HFFc6 (cell line): ENCODE data around the gene ERCC3. TPM values are rescaled to one million over a fixed set of nuclear protein-coding genes. Genes with fewer than 3 reads are reported as not detected.

Experiments
- DNase-seq: peaks from one replicate; pipeline ENCODE4 v3.0.0-alpha.2; 2018
- H3K27ac Mint-ChIP-seq: 2 replicates; pipeline ENCODE4 v1.8.0; 2020; ENCODE audit warnings: mild to moderate bottlenecking, mixed read lengths
- H3K27me3 Mint-ChIP-seq: 2 replicates; pipeline ENCODE4 v1.8.0; 2021; ENCODE audit warnings: mild to moderate bottlenecking, moderate library complexity, mixed read lengths; ENCODE audit not compliant: insufficient read depth
- H3K36me3 Mint-ChIP-seq: 2 replicates; pipeline ENCODE4 v1.8.0; 2021; ENCODE audit warnings: low read depth, mixed read lengths
- H3K4me1 Mint-ChIP-seq: 2 replicates; pipeline ENCODE4 v1.8.0; 2020; ENCODE audit warnings: low read depth, mixed read lengths
- H3K4me3 Mint-ChIP-seq: 2 replicates; pipeline ENCODE4 v1.8.0; 2020; ENCODE audit warnings: mild to moderate bottlenecking, moderate library complexity, mixed read lengths
- H3K9me3 Mint-ChIP-seq: 2 replicates; pipeline ENCODE4 v1.8.0; 2020; ENCODE audit warnings: mild to moderate bottlenecking, mixed read lengths
- total RNA-seq, 6 experiments: library from RNA; stranded (reverse); fragmentation: NEBNext Ultra II Directional; extraction: Animal tissue kit (Norgen Biotek cat#: 25700); gene quantifications; 2 replicates in 1 of 6; 3 replicates in 5 of 6; pipeline ENCODE4 v1.2.3, GENCODE V29; 2021
- TF ChIP-seq, protein P1 (sequence below): fragments of 200-600 bp; sonication (generic); IDR thresholded peaks from 2 replicates; pipeline ENCODE4 v1.5.0; 2021; ENCODE audit warnings: antibody characterized with exemption, mild to moderate bottlenecking

The ERCC3 gene
- total RNA-seq, 6 experiments from 2014 or later: 33.0 to 38.5 (median 36.3) TPM

GRCh38 chr2:127220768-127221527 lies 73.0 kb downstream of the ERCC3 start:
- H3K27me3 Mint-ChIP-seq: peaks cover 16% of the 10 kb centered on the region
- TF ChIP-seq, protein P1, sequence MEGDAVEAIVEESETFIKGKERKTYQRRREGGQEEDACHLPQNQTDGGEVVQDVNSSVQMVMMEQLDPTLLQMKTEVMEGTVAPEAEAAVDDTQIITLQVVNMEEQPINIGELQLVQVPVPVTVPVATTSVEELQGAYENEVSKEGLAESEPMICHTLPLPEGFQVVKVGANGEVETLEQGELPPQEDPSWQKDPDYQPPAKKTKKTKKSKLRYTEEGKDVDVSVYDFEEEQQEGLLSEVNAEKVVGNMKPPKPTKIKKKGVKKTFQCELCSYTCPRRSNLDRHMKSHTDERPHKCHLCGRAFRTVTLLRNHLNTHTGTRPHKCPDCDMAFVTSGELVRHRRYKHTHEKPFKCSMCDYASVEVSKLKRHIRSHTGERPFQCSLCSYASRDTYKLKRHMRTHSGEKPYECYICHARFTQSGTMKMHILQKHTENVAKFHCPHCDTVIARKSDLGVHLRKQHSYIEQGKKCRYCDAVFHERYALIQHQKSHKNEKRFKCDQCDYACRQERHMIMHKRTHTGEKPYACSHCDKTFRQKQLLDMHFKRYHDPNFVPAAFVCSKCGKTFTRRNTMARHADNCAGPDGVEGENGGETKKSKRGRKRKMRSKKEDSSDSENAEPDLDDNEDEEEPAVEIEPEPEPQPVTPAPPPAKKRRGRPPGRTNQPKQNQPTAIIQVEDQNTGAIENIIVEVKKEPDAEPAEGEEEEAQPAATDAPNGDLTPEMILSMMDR: no peak
- DNase-seq: no peak
- peaks cover 7% of the 10 kb centered on the region; the same call in 1 of the 2 replicates for H3K9me3 Mint-ChIP-seq
- H3K27ac Mint-ChIP-seq: no peak overlapping the region
- H3K36me3 Mint-ChIP-seq: peaks cover 8% of the 10 kb centered on the region; the same call in 1 of the 2 replicates
- H3K4me3 Mint-ChIP-seq: peak overlapping the region; percentile 86
- H3K4me1 Mint-ChIP-seq: peaks cover 40% of the 10 kb centered on the region

DNA sequence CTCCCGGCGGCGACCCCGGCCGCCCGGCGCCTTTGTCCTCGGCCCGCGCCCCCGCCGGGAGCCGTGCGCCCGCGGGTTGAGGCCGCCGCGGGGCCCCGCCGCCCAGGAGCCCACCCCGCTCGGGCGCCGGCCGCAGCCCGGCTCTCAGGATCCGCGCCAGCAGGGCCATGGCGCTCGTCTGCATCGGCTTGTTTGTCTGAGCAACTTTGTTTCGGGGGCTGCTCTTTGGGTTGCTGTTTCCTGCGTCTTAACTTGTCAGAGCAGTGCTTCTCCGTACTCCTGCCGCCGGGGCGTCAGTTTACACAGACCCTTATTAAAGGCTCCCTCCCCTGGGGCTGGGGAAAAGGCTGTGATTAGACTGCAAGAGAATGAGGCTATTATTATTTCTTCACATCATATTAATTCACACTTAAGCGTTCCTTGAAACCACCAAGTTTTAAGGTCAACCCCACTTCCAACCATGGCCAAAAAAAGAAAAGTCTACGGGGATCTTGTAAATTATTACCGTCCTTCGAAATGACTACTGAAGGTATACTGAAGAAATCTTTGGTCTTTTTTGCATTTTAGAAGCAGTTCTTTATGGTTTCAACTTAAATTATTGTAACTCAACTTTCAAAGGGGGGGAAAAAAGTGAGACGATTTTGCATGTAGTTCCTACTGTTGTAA lies 73.7 kb downstream of the ERCC3 start, which contains the start of gene CYP27C1:
Gene CYP27C1 (minus strand): TSS at position 198 of the 666 bp plus-strand sequence. CDS start 29 bp downstream, at position 169.
- peaks cover 32% of the 10 kb centered on the region for H3K4me1 Mint-ChIP-seq
- H3K9me3 Mint-ChIP-seq: peaks cover 7% of the 10 kb centered on the region; the same call in 1 of the 2 replicates
- H3K4me3 Mint-ChIP-seq: peak within 1 kb of the TSS; percentile 86
- H3K27ac Mint-ChIP-seq: peak within 1 kb of the TSS; percentile 53
- TF ChIP-seq, protein P1: no peak
- peaks cover 8% of the 10 kb centered on the region; the same call in 1 of the 2 replicates for H3K36me3 Mint-ChIP-seq
- H3K27me3 Mint-ChIP-seq: peaks cover 16% of the 10 kb centered on the region
- no peak for DNase-seq

DNA sequence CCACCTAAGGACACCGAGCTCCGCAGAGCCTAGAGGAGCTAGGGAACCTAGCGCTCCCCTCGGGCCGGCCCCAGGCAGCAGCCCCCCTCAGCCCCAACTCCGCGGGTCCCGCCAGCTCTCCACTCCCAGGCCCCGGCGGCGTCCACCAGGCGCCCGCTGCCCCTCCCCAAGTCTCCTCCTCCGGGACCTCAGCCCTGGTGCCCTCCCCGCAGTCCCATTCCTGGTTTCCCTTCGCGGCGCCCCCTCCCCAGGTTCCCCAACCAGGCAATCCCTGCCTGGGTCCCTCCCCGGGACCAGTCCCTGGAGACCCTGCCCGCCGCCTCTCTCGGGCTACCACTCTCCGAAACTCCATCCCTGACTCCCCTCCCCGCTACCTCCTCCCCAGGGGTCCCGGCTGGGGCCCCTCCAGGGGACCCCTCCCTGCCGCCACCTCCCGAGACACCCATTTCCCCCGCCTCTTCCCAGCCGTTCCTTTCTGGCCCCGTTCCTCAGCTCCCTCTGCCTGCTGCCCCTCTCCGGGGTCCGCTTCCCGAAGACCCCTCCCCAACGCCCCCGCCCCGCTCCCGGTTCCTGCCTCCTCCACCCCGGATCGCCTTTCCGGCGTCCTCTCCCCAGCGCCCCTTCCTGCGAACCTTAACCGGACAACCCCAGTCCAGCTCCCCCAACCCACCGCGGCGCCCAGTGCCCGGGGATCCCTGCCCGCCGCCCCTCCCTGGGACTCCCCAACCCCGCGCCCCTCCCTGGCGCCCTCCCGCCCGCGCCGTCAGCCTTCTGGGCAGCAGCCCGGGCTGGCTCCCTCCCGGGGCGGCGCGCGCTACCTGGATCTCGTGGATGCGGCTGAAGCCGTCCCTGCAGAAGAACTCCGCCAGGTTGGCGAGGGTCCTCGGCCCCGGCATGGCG lies 74.5 kb downstream of the ERCC3 start:
- peak overlapping the region; percentile 75 for H3K4me3 Mint-ChIP-seq
- H3K27ac Mint-ChIP-seq: no peak overlapping the region
- DNase-seq: no peak
- H3K4me1 Mint-ChIP-seq: peaks cover 28% of the 10 kb centered on the region
- TF ChIP-seq, protein P1: no peak
- peaks cover 7% of the 10 kb centered on the region; the same call in 1 of the 2 replicates for H3K9me3 Mint-ChIP-seq
- H3K27me3 Mint-ChIP-seq: peaks cover 16% of the 10 kb centered on the region
- peaks cover 8% of the 10 kb centered on the region; the same call in 1 of the 2 replicates for H3K36me3 Mint-ChIP-seq

GRCh38 chr2:127218812-127219170 lies 75.2 kb downstream of the ERCC3 start:
- Mint-ChIP-seq H3K9me3 (peaks cover 7% of the 10 kb centered on the region), H3K27ac (no peak overlapping the region), H3K4me3 (peak overlapping the region; percentile 75), H3K36me3 (peaks cover 8% of the 10 kb centered on the region; the same call in 1 of the 2 replicates), H3K4me1 (peaks cover 34% of the 10 kb centered on the region), H3K27me3 (peaks cover 13% of the 10 kb centered on the region)
- DNase-seq: no peak
- TF ChIP-seq, protein P1: no peak
